Activated gamma-delta T cell (primary cell): ENCODE measurements around the gene ADAMTSL5.
A peak's percentile ranks its signal among the peaks of the same experiment; 100 is the strongest.
"Not testable (repeated sequence)": the region's sequence is repeated elsewhere in the genome, so short reads cannot be mapped to it uniquely, and the experiment has no call there.

ENCODE experiments used
- DNase-seq: peaks from one replicate; lab custom pipeline; 2025; lab: John Stamatoyannopoulos, UW

ADAMTSL5 gene

DNA sequence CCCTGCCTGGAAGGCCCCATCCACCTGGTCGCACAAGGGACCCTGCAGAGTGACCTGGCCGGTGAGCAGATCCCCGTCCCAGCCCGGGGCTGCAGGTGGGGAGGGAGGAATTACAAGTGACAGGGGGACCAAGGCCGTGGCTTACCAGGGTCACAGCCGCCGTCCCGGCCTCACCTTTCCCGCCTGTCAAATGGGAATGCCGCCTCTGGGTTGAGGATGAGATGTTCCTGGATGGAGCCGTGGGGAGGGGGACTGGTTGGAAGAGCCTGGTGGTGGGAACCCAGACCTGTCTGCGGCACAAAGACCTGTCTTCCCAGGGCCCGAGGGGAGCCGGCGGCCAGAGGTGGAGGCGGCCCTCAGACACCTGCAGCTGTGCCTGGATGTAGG lies 16.6 kb upstream of the ADAMTSL5 start:
- no peak for DNase-seq

DNA sequence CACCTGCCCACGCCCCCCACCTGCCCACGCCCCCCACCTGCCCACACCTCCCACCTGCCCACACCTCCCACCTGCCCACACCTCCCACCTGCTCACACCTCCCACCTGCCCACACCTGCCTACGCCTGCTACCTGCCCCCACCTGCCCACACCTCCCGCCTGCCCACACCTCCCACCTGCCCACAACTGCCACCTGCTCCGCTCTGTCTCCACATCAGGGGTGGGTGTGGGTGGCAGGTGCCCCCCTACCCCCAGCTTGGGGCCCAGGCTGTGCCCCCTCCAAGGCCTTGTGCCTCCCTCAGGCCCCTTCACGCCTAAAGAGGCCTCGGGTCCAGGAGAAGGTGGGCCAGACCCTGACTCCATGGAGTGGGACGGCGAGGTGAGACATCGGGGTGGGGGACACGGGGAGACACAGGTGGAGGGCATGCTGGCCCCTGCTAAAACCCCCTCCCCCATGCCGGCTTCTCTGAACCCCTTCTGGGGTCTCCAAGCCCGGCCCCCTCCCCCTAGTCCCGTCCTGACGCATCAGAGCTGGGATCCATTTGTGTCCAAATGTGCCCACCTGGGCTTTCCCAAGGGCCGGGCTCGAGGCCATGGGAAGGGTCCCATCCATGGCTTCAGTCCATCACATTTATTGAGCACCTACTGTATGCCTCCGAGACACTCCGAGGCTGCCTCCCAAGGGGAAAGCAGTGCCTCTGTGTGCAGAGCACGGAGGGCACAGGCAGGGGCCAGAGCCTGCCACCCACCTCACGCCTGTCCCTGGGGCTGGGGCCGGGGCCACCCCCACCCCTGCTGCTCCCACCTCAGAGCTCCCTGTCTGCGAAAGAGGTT lies 16.0 kb upstream of the ADAMTSL5 start:
- DNase-seq = no peak

DNA sequence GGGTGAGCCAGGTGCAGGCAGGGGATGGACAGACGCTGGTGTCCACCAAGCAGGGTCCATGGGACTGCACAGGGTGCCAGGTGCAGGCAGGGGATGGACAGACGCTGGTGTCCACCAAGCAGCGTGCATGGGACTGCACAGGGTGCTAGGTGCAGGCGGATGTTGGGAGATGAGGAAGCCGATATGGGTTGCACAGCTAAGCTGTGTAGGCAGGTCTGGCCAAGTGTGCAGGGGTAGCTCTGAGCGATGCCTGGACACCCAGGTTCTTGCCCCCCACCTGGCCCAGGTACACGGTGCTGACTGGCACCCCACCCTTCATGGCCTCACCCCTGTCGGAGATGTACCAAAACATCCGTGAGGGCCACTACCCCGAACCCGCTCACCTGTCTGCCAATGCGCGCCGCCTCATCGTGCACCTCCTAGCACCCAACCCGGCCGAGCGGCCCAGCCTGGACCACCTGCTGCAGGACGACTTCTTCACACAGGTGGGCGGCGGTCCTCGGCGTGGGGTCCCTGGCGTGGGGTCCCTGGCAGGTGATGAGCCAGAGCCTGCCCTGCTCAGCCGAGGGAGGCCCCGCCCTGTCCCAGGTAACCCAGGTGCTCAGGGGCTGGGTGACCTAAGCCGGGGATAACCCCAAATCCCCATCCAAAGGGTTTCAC lies 15.0 kb upstream of the ADAMTSL5 start:
- DNase-seq = no peak

DNA sequence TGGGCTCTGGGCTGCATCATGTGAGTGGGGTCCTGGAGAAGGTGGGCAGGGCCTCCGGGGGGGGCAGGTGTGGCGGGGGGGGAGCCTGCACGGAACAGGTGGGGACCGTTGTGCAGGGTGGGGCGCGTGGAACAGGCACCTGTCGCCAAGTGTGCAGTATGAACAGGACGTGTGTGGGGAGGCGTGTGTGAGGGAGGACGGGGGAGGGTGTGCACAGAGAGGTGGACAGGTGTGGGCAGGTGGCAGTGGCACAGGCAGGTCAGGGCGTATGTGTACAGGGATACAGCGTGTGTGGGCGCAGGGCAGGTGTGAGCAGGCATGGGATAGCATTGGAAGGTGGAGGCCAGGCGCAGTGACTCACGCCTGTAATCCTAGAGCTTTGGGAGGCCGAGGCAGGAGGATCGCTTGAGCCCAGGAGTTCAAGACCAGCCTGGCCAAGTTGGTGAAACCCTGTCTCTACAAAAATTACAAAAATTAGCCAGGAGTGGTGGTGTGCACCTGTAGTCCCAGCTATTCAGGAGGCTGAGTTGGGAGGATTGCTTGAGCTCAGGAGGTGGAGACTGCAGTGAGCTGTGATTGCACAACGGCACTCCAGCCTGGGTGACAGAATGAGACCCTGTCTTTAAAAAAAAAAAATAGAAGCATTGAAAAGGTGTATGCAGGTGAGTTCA lies 14.3 kb upstream of the ADAMTSL5 start:
- no peak for DNase-seq

DNA sequence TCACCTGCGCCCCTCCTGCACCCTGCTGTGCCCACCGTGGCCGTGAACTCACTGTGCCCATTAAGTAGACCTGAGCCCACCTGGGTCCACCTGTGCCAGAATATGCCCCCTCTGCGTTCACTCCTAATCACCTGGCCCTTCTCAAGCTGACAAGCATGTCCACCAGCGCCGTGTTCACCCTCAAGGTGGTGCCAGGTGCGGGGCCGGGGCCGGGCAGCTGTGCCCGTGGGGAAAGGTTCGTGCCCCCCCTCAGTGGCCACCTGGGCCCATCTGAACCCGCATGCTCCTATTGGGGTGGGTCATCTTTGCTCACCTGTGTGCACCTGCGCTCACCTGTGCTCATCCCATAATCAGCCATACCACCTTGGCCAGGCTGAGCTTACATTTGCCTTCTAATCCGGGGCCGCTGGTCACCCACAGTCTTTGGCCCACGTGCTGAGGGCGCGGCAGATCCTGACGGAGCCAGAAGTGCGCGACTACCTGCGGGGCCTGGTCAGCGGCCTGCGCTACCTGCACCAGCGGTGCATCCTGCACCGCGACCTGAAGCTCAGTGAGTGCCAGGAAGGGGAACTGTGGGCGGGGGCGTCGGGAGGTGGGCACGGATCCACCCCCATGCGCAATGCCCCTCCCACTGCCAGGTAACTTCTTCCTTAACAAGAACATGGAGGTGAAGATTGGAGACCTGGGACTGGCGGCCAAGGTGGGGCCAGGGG lies 13.4 kb upstream of the ADAMTSL5 start:
- DNase-seq = no peak

DNA sequence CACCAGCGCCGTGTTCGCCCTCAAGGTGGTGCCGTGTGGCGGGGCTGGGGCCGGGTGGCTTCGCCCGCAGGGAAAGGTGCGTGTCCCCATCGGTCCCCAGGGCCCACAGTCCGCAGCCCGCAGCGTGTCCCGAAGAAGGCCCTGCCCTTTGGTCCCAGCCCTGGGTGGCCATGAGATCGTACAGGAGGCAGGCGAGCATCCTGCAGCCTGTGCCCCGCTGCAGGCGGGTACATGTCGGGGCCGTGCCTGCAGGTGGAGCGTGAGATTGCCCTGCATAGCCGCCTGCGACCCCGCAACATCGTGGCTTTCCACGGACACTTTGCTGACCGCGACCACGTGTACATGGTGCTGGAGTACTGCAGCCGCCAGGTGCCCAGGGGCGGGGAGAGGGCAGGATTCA lies 12.5 kb upstream of the ADAMTSL5 start:
- DNase-seq = no peak

DNA sequence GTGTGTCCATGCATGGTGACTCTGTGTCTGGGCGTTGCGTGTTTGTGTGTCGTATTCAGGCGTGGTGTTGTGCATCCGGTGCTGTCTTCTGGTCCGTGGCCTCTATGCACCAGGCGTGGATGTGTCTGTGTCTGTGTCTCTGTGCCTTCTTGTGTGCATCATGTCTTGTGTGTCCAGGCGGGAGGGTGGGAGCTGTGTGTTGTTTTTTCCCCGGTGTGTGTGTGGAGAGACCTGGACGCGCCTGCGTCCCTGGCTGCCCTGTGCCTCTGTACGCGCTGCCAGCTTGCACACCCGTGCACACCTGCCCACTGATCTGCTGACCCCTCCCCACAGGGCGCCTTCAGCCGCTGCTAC lies 12.1 kb upstream of the ADAMTSL5 start:
- DNase-seq = no peak

DNA sequence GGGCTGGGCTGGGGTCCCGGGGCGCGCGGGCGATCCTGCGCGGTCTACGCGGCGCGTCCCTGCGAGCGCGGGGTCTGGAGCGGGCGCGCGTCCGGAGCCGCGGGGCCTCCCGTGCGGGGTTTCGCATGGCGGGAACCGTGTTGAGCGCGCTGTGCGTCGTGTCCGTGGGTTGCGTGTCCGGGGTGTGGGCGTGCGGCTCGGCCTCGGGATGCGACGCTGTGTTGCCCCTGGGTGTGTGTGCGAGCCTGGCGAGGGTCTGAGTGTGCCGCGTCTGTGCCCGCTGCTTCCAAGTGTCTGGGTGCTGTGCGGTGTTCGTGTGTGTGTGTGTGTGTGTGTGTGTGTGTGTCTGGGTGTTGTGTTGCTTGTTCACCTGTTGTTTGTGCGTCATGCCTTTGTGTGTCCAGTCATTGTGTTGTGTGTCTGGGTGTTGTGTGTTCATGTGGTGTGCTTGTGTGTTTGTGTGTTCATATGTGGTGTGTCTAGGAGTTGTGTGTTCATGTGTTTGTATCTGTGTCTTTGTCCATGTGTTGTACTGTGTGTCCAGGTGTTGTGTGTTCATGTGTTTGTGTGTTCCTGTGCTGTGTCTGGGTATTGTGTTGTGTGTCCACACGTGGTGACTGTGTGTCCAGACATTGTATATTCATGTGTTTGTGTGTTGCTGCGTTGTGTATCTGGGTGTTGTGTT lies 11.6 kb upstream of the ADAMTSL5 start:
- DNase-seq = no peak

DNA sequence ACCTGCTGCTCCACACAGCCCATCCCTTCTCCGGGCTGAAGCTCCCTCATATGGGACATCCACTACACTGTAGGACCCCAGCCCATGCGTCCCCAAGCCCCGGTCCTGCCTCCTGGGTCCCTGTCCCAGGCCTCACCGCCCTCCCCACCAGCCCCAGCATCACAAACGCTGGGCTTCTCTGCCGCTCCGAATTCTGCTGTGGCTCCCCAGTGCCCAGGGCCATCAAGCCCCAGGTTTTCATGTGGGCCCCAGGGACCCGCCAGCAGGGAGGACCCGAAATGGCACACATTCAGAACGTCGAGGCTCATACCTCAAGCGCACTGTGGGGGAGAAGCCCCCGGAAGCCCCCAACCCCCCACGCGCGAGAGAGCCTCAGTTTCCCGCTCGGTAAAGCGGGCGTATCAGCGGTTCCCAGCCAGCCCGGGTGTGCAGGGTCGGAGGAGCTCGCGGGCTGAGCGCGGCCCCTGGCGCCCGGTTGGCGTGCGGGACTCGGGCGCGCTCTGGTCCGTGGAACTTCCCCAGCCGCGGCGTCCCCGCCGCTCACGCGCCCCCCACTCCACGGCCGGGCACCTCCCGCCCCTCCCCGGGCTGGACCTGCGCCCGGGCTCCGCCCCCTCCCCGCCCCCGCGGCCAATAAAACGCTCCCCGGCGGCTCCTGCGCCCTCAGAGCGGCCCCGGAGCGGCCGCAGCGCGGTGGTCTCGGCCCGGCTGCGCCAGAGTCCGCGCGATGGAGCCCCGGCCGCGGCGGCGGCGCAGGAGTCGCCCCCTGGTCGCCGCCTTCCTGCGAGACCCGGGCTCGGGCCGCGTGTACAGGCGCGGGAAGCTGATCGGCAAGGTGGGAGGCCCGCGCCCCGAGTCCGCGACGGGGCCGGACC lies 10.8 kb upstream of the ADAMTSL5 start, which contains the start of gene PLK5:
Gene PLK5 (plus strand): TSS at position 666 of the 875 bp plus-strand sequence. CDS start 2,920 bp downstream, outside the sequence.
- DNase-seq = no peak

DNA sequence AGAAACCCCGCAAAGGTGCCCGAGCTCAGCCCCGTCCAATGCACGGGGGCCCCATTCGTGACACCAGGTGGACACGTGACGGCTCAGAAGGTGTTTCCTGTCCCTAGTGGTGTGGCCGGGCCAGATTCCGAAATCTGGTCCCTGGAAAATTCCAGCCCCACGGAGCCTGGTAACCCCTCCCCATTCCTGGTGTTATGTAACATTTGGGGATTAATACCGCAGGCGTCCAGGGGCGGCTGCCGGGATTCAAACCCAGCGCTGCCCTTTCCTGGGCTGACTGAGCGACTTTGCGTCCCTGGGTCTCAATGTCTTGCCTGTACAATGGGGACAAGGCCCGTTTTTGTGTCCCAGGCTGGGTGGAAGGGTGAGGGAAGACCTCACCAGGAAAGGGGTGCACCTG lies 10.0 kb upstream of the ADAMTSL5 start:
- no peak for DNase-seq

DNA sequence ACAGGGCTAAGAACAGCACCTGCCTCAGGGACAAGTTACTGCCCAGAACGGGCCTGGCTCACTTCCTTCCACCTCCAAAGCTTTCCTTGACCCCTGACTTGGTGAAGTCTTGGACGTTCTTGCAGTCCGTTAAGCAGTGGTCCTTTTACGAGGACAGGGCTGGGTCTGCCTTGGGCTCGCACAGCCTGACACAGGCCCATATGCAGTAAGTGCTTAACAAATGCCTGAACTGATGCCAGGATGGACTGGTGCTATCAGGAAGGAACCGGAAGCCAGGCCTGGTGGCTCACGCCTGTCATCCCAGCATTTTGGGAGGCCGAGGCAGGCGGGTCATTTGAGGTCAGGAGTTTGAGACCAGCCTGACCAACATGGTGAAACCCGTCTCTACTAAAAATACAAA lies 9.2 kb upstream of the ADAMTSL5 start:
- DNase-seq = no peak

DNA sequence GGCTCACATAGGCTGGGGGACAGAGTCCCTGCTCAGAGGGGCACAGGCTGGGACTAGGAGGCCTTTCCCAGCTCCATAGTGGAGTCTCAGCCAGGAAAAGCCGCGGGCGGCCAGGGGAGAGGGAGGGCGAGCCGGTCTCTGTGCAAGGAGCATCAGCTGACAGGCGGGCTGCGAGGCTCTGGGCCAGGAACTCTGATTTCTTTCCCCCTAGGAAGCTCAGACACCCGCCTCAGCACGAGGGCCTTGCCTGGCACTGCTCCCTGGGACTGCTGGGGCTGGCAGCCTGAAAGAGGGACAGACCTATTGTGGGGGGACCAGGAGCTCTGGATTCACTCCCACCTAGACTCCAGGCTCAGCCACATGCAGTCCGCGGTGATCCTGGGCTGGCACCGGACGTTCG lies 8.8 kb upstream of the ADAMTSL5 start:
- DNase-seq = no peak

DNA sequence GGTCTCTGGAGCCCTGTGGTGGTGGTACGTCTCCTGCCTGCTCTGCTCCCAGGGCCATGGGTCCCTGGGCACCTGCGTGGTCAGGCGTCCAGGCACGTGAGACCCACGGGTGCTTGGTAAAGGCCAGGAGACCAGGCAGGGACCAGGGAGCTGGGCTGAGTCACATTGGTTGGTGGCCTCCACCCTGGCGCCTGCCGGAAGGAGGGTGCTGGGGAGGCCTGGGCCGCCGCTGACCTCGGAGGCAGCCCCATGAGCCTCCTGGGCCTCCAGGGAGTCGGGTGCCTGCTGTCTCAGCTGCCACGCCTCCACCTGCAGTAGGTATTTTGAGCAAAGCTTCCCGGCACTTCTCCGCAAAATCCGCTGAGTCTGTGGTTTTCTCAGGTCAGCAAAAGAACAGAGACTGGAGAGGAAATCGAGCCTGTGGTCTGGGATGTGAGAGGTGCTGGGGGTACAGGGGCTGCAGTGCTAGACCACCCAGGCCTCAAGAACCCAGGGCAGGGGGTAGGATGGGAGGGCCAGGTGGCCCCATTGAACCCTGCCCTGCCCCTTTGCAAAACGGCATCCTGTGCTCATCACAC lies 7.5 kb upstream of the ADAMTSL5 start:
- DNase-seq = no peak

DNA sequence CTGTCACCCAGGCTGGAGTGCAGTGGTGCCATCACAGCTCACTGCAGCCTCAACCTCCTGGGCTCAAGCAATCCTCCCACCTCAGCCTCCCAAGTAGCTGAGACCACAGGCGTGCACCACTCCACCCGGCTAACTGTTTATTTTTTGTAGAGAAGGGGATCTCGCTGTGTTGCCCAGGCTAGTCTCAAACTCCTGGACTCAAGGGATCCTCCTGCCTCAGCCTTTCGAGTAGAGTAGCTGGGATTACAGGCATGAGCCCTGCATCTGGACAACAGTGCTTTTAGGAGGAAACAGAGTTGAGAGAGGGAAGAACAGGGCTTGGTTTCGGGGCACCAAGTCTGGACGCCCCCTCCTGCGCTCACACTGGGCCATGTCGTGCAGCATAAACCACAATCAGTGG lies 7.0 kb upstream of the ADAMTSL5 start:
- not testable (repeated sequence) for DNase-seq

DNA sequence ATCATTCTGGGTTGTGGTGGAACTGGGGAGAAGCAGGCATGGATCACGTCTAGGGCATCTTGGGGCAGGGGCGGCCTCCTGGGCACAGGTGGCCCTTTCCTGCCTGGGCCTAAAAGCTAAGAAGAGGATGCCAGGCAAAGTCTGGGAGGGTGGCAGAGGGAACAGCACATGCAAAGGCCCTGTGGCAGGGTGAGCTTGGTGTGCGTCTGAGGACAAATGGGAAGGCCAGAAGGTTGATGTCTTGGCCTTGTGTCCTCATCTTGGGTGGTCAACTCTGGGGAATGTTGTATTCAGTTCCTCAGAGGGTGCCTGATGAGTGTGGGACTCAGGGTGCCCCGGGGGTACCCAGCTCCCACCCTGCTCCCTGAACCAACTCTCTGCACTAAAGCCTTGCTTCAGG lies 5.7 kb upstream of the ADAMTSL5 start:
- DNase-seq = no peak

DNA sequence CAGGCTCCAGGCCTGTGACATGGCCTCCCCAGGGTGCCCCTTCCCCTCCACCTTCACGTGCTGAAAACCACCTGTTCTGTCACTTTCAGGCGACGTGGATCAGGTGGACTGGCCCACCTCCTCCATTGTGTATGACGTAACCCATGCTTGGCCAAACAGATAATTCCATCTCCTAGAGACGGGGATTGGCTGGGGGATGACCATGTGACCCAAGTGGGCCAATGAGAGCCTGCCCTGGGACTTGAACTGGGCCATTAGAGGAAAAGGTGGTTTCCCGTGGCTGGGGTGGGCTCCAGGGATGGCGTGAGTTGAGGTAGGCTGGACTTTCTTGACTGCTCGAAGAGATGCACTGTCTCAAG lies 3.6 kb upstream of the ADAMTSL5 start:
- no peak for DNase-seq

DNA sequence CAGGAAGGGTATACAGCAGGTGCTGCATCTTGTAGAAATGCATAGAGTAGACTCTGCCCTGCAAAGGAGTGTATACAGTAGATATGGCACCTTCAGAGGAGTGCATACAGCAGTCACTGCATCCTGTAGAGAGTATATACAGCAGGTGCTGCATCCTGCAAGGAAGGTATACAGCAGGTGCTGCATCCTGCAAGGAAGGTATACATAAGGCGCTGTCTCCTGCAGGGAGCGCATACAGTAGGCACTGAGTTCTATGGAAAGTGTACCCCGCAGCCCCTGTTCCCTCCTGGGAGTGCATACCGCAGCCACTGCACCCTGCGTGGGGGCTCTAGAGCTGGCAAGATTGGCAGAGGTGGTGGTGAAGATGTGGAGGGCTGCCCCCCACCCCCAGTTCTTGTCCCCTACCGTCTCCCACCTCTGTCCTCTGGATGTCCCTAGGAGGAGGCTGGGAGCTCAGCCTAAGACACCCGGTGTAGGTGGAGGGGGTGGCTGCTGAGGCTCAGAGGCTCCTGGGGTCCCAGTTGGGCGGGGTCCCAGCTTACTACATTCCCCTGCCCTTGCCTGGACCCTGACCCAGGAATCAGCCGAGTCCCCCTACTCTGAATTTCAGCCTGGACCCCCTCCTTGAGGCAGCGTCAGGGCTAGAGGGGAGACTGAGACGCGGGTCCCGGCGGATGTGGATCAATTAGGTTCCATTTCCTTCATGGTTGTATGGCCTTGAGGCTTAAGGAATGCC lies 2.3 kb upstream of the ADAMTSL5 start:
- DNase-seq = no peak

DNA sequence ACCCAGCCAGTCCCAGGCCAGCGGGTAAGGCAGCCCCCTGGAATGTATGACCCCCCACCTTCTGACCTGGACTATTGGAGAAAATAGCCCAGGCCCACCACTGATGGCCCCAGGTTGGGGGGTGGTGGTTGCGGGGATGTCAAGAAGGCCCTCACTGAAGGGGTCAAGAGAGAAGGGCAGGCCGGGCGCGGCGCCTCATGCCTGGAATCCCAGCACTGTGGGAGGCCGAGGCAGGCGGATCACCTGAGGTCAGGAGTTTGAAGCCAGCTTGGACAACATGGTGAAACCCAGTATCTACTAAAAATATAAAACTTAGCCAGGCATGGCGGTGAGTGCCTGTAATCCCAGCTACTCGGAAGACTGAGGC lies 1.5 kb upstream of the ADAMTSL5 start:
- DNase-seq = no peak

DNA sequence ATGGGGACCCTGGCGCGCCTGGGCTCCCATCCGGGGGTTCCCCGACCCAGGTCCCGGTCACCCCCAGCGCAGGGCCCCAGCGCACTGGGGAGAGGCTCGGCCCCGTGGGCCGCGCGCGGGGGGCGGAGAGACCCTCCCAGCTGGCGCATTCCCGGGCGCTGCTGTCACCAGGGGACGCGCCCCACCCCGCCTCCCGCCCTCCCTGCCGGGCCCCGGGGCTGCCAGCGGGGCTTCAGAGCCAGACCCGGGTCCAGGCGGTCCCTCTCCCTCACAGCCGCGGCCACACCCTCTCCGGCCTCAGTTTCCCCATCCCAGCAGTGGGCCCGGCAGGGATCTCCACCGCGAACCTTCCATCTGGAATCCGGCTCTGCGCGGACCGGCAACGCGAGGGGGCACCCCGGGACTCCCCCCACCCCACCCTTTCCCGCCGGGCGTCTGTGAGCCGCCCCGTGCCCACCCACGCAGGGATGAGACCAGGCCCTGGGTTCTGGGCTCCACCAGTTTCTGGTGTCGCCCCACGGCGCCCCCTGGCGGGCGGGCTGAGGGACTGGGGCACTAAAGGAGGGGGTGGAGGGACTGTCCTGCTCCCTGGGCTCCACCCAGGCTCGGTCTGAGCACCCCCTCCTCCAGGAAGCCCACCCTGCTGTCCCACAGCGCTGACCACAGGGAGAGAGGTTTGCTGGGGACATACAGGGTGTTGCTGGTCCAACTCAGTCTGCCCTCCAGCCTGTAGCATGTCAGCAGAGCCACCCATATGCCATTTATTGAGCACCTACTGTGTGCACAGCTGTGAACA lies 878 bp upstream of the ADAMTSL5 start:
- DNase-seq = peak; percentile 50
